Stimulated activated CD8-positive, alpha-beta memory T cell treated with anti-CD3 and anti-CD28 coated beads, Interleukin-15, amount 100 ng/mL, for 24 hours (primary cell): ENCODE results near the gene C6orf136.

Source experiments
- DNase-seq: peaks from one replicate; pipeline ENCODE4 v3.0.0-alpha.2; 2020; ENCODE audit warnings: low read depth

Gene C6orf136

DNA sequence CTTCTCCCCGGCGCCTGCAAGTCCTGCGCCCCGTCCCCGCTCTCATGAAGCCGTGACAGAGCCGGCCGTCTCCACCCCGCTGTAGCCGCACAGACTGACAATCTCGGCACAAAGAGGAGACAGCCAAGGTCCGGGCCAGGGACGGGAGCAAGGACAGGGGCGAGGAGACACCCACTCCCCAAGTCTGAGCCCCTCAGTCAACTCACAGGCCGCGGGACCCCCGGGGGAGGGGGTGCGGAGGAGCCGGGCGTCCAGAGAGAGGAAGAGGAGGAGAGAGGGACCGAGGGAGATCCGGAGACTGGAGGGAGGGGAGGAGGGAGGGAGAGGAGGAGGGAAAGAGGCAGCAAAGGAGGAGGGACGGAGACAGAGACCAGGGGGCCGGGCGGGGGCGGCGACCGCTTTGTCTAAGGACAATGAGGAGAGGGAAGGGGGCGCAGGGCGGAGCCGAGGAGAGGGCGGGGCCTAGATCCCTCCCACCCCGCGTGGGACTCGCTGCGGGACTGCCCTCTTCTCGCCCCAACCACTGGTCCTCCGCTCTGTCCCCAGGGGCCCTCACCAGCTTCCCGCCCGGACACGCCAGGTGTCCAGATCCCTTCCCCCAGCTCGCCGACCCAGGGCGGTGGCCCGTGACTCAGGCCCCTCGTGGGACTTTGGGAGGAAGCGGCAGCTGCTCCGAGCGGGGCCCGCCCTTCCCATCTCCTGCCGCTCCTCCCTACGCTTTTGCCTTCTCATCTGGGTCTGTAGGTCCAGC lies 40.1 kb downstream of the C6orf136 start:
- peak; percentile 61 for DNase-seq

DNA sequence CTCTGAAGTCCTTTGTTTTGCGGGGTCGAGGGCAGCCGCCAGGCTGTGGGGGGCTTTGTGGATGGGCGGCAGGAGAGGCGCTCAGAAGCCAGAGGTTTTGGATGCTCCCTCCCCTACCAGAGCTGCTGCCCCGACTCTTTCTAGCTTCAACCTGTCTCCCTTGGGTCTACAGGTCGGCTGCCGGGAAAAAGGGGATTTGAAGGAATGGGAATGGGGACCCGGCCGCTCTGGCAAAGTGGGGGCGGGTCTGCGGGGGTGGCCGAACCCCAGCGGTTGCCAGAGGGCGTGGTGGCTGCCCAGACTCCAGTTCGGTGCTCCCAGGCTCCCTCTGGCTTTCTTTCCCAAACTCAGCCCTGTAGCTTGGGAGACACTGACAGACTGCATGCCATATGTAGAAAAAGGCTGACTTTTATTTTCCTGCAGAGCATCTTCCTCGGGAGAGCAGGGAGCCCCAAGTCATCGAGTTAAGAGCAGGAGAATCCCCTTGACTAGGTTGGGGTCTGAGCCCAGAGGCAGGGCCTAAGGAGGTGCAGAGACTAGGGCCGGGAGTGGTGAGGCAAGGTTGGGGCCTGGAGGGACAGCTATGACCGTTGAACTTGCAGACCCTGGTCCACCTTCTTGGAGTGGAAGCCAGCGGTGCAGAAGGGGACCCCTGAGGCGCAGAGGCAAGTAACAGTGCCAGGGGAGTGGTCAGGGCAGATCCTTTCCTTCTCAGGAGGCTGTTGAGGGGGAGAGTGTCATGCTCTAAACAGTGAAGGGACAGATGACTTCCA lies 40.9 kb downstream of the C6orf136 start:
- DNase-seq: no peak

DNA sequence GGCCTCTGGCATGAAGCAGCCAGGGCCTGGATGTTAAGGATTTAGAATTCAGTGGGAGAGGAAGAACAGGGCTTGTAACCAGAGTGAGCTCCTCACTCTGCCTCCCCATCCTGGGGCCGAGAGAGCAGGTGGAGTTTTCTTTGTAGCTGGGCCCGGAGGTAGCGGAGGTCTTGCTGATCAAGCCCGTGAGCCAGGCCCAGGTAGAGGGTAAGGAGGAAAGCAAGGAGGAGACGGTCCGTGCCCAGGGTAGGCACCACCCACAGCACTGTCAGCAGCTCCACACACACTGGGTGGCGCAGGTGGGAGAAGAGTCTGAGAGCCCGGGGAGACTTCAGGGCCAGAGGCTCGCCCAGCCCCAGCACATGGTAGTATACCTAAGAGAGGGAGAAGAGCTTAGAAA lies 41.6 kb downstream of the C6orf136 start:
- DNase-seq: no peak

DNA sequence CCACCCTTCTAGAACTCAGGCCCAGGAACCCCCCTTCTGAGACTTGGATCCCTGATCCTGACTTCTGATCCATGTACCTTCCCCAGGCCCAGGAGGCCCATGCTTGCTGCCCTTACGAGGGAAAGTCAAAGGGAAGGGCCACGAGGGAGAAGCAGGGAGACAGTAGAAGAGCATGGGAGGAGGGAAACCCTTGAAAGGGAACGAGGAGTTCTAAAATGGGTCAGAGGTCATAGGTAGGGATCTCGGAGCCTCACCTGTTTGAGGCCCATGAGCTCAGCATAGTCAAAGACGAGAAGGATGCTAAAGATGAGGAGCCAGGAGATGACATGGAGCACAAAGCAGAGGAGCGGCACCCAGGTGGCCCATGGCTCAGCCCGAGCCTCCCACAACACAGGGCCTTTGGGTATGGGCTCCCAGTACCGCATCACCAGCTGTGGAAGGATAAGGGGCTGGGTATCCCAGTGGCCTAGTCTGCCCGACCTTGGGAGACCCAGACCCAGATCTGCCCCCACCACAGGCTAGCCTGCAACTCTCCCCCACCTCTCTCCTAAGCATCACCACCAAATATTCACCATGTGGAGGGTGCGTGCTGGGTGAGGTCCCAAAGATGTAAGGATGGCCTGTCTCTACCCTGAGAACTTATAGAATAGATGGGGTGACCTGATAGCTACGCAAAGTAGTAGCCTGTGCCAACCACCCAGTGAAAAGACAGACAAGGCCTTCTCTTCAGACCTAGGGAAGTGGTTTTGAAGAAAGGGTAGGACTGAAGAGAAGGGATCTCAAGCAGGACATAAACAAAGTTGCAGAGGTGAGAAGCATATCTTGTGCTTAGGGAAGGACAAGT lies 42.3 kb downstream of the C6orf136 start:
- DNase-seq: no peak

DNA sequence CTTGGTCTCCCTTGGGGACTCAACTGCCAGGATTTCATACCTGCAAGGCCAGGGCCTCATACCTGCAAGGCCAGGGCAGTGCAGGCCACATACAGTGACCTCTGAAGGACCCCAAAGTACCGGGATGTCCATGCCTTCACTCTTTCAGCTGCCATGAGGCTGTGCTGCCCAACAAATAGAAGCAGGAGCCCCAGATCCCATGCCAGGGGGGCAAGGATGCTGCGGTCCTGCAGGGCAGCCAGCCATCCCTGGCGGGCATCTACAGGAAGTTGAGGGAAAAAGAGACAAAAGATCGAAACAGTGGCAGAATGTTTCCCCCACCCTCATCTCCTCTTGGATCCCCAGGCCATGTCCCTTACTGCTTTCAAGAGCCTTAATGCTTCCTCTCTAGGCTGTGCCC lies 43.1 kb downstream of the C6orf136 start:
- DNase-seq: no peak

DNA sequence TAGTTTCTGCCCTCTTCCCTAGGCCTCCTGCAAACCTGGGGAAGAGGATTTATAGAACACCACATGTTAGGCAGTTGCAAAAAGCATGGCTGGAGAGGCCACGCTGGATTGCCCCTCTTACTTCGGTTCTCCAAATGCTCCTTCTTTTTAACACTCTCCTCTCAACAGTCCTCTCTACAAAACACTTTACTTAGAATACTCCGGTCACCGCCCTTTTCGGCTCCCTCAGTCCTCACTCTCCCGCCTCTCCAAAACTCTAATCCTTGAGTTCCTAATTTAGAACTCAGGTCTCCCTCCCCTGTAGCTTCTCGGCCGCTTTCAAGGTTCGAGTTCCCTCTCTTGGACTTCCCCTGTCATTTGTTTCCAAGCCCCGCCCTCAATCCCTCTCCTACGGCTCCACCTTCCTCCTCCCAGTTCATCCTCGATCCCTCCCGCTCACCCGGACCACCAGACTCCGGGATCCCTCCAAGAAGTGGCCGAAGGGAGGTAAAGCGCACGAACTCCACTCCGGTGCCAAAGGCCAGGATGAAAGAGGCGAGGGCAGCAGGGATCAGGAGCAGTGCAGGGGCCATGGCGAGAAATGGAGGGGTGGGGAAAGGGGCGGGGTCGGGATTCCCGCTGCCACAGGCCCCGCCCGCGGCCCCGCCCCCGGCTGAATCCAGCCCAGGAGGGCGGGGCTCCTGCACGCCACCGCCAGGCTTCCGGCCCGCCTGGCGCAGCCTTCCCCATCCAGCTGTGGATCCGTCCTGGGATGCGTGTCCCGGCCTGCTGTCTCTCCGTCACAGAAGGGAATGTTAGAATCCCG lies 43.7 kb downstream of the C6orf136 start, which contains the start of gene NRM:
Gene NRM, minus strand, starts transcription at position 582 of the 805 bp plus-strand sequence. Its CDS starts 10 bp downstream, at position 572.
- DNase-seq: peak; percentile 55

DNA sequence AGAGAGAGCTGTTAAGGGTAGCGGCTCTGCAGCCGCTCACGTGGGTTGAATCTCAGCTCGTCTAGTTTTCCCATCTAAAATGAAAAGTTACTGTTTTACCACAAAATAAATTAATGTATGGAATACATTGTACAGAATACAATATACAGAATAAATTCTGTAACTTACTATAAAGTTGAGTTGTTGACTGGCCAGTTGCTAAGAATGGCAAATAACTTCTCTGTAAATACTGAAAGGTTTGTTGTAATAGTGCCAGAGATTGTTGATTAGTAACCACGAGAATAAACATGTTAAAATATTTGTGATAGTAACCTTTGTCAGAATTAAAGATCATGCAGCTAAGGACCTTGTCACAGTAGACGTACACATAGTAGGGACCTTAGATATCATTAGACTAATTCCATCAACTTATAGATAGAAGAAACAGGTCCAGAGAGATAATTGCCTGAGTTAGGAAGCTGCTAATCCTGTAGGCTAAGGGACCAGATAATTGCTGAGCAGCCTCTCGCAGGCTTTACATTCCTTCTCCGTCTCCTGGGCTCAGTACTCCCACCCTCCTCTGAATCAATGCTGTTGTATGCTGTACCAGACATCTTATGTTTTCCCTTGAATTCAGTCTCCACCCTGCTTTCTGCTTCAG lies 44.4 kb downstream of the C6orf136 start:
- no peak for DNase-seq

DNA sequence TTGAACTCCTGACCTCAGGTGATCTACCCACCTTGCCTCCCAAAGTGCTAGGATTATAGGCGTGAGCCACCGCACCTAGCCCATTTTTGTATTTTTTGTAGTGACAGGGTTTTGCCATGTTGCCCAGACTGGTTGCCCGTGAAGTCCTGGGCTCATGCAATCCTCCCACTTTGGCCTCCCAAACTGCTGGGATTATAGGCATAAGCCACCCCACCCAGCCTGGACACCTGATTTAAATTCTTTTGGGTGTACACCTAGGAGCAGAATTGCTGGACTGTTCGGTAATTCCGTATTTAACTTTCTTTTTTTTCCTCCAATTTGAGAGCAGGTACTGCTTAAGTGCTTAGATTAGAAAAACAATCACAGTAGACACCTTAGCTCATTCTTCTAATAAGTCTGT lies 49.5 kb downstream of the C6orf136 start:
- no peak for DNase-seq

DNA sequence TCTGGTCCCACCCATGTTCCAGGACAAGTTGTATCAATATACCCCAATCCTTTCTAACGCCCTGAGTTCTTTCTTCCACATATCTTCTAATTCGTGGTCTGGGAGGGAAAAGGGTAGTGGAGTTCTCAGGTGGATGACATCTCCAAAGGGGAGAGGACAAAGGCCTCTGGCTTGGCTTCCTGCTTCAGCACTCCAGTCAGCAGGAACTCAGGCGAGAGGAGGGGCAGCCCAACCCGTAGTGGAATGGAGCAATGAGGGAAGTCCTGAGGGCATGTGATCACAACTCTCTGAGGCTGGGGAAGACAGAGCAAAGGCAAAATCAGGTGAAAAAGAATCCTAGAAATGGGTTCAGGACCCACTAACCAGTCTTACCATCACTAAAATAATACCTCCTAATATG lies 53.4 kb downstream of the C6orf136 start:
- DNase-seq: no peak
